Fibroblast of mammary gland (primary cell): ENCODE measurements around the gene CTIF.

ENCODE experiments used
- DNase-seq: peaks from one replicate; pipeline ENCODE4 v3.0.0-alpha.2; 2010; ENCODE audit warnings: low read depth
- H3K4me3 ChIP-seq: 2 replicates; pipeline ENCODE4 v1.5.1; 2011; ENCODE audit warnings: low read depth, mild to moderate bottlenecking, low read length, moderate library complexity; ENCODE audit not compliant: control insufficient read depth
- TF ChIP-seq, protein P1 (sequence below): conservative IDR thresholded peaks from 2 replicates; pipeline ENCODE4 v1.5.1; 2011; ENCODE audit warnings: low read depth, low read length, inconsistent platforms; ENCODE audit not compliant: control insufficient read depth, insufficient read depth

CTIF gene

DNA sequence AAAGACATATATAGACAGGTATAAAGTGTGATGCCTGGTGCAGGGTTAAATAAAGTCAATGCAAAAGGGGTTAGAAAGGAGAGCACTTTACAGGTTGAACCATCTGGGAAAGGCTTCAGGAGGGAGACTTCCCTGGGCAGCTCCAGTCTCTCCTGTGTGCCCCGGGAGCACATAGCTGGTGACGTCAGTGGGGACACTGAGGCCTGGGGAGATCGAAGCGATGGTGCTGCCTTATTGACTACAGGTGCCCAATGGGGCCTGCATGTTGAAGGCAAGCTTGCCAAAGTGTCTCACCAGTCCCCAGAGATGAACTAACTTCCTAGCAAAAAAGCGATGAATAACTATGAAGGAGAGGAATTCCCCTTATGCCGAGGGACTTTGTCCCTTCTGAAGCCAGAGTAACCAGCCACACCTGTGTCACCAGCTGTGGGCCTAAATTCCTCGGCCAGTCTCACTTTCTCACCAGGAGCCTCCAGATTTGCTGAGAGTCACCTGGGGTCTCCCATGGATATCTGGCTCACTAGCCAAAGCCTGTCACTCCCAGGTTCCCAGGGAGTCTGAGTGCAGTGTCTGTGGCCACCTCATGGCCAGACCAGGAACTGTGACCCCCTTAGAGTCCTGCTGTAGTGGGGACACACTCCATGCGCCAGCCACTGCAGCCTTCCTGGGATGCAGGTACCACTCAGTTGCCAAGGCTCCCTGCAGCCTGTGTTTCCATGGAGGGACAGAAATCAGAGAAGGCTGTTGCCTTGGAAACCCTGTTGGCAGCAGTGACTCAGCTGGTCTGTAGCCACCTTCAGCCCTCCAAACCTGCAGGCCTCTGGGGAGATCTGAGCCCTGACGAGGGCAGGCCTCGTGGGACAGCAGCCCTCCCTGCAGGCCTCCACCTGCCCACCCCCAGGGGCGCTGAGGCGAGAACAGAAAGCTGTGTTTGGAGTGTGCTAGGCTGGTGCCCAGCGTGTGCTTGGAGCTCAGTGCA is 128.7 kb downstream of the CTIF start:
- TF ChIP-seq, protein P1, sequence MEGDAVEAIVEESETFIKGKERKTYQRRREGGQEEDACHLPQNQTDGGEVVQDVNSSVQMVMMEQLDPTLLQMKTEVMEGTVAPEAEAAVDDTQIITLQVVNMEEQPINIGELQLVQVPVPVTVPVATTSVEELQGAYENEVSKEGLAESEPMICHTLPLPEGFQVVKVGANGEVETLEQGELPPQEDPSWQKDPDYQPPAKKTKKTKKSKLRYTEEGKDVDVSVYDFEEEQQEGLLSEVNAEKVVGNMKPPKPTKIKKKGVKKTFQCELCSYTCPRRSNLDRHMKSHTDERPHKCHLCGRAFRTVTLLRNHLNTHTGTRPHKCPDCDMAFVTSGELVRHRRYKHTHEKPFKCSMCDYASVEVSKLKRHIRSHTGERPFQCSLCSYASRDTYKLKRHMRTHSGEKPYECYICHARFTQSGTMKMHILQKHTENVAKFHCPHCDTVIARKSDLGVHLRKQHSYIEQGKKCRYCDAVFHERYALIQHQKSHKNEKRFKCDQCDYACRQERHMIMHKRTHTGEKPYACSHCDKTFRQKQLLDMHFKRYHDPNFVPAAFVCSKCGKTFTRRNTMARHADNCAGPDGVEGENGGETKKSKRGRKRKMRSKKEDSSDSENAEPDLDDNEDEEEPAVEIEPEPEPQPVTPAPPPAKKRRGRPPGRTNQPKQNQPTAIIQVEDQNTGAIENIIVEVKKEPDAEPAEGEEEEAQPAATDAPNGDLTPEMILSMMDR = peak; percentile 24
- no peak for DNase-seq
- H3K4me3 ChIP-seq = no peak overlapping the region

DNA sequence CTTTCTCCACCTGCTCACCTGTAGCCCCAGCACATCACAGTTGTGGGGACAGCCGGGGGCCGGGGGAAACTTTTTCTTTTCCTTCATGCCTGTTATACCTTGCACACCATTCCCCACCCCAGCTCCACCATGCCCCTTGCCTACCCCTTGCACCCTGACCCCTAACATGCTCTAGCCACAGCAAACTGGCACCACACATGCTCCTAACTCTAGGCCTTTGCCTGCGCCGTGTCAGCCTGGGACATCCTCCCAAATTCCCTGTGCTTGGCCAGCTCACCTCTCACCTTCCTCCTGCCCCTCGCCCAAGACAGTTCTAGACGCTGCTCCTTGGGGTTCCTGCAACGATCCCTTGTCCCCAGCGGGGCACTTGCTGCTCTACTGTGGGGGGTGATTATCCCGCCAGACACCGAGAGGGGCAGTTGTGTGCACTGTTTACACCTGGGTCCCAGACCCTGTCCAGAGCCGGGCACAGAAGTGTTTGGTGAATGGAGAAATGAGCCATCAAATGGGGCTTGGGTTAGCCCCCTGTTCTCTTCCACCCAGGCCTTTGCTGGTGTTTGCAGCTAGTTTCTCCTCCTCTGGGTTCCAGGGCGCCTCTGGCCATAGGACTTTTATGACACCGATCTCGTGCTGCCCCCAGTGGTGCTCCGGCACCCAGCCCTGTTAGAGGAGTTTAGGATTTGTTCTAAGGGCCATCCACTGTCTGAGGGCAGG is 129.8 kb downstream of the CTIF start:
- TF ChIP-seq, protein P1 = no peak
- no peak overlapping the region for H3K4me3 ChIP-seq
- DNase-seq = no peak

DNA sequence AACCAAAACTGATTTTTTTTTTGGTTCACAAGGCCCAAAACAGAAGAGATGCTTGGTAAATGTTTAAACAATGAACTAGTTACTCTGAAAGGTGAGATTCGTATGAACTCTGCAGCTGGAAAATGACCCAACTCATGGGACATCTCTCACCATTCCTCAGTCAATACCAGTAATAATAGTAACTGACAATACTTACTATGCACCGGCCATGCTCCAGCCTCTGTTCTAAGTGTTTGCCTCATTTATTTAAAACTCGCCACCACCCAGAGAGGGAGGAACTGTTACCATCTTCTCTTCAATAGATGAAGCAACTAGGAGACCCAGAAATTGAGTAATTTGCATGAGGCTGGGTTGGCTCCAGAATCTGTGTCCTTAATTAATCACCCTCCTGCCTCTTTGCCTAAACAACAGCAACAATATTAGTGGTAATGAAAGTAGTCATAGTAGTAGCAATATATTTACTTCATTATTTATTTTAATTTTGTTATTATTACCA is 130.4 kb downstream of the CTIF start:
- H3K4me3 ChIP-seq = no peak overlapping the region
- no peak for DNase-seq
- TF ChIP-seq, protein P1 = no peak

DNA sequence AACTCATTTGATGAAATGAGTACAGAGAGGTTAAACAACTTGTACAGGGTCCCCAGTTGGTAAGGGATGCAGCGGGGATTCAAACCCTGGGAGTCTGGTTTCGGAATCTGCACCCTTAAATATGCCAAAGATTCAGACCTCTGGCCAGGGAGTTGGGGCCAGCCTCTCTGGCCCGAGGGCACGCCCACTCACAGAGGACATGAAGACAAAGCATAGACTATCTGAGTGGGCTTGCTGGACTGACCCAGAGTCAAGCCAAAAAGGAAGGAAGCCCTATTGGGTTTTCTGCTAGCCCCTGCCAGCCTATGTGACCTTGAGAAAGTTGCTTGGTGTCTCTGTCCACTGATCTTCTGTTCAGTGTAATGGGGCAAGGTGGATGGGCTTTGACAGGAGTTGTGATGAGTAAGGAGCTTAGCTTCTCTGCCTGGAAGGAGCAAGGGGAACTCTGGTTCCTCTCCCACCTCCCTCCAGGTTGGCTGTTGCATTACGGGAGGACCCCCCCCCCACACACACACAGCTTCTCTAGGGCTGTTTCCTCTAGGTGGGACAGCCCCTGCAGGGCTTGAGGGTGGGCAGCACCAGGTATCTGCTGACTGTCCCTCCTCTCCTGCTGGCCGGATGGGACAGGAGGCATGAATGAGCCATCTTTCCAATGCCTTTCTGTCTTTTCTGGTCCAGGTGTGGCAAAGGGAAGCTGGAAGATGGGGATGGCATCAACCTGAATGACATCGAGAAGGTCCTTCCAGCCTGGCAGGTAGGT is 131.3 kb downstream of the CTIF start:
- TF ChIP-seq, protein P1 = no peak
- H3K4me3 ChIP-seq = no peak overlapping the region

DNA sequence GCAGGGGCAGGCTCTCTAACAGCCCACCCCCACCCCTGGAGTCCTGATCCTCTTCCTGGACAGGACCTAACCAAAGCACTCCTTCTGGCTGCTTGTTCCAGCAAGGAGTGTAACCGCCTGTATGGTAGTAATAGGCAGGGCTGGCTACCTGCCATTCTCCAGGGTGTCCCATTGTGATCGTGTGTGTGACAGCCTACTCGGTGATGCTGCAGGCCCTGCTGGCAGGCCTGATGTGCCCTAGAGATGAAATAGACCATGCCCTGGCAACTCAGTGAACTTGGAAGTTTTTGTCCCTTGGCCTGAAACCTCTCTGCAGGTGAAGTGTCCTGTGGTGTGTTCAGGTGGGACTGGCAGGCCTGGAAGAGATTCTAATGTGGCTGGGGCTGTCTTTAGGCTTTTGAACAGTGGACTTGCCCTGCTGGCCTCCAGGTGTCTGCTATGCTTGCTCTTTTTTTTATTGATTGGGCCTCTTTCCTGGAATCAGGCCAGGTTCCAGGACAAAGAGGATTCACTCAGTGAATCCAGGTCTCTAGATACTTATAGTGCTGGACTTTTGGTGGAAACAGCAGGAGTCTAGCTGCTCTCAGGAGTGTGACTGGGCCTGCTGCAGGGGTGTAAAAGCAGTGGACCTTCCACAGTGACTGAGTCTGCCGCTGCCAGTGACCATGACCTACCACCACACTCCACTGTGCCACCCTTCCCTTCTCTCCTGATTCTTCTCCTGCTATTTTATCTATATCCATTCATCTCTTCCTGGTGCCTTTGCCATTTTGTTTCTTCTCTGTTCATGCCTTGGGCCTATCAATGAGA is 132.1 kb downstream of the CTIF start:
- H3K4me3 ChIP-seq = no peak overlapping the region
- no peak for DNase-seq
- TF ChIP-seq, protein P1 = no peak

More for the DNA sequence above, 131.3 kb downstream of the CTIF start:
- DNase-seq = no peak

DNA sequence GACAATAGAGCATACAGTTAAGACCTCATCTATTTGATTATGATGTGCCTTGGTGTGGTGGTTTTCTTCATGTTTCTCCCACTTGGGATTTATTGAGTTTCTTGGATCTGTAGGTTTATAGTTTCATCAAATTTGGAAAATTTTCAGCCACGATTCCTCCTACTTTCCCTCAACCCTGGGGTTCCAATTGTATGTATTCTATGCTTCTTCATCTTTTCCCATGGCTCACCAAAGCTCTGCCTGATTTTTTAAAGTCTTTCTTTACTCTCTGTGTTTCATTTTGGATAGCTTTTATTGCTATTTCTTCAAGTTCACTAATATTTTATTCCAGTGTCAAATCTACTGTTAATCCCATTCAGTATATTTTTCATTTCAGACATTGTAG is 132.7 kb downstream of the CTIF start:
- no peak for DNase-seq
- H3K4me3 ChIP-seq = no peak overlapping the region
- TF ChIP-seq, protein P1 = no peak
